Astrocyte of the cerebellum (primary cell): ENCODE measurements around the gene PIK3R6.

ENCODE experiments used
- DNase-seq: peaks from one replicate; pipeline ENCODE4 v3.0.0-alpha.2; 2011; ENCODE audit warnings: low read depth
- H3K4me3 ChIP-seq: 2 replicates; pipeline ENCODE4 v1.5.1; 2011; ENCODE audit warnings: mild to moderate bottlenecking, low read depth, low read length, moderate library complexity
- CTCF ChIP-seq: IDR thresholded peaks from 2 replicates; pipeline ENCODE4 v1.5.1; 2012; ENCODE audit warnings: low read length, low read depth, moderate library complexity, mild to moderate bottlenecking; ENCODE audit errors: missing control alignments
- in situ Hi-C: cut with HindIII; loops from 2 replicates; pipeline ENCODE4 v1.10.0; 2017; ENCODE audit warnings: low sequenced_read_pairs

PIK3R6 gene

GRCh38 chr17:8828517-8828875, 39.0 kb downstream of the PIK3R6 start:
- in situ Hi-C loops, result no loop called here
- no peak for TF ChIP-seq CTCF
- no peak overlapping the region for H3K4me3 ChIP-seq
- no peak for DNase-seq

- in situ Hi-C loops, result no loop called here
- no peak overlapping the region for H3K4me3 ChIP-seq
- DNase-seq, result no peak
- TF ChIP-seq CTCF, result no peak
Observed at GRCh38 chr17:8826808-8827435, 40.6 kb downstream of the PIK3R6 start.

- in situ Hi-C loops, result no loop called here
- no peak for TF ChIP-seq CTCF
- no peak for DNase-seq
- no peak overlapping the region for H3K4me3 ChIP-seq
Observed at GRCh38 chr17:8825802-8826201, 41.7 kb downstream of the PIK3R6 start.

- in situ Hi-C loops, result no loop called here
- H3K4me3 ChIP-seq, result no peak overlapping the region
- TF ChIP-seq CTCF, result no peak
- DNase-seq, result no peak
Observed at GRCh38 chr17:8823279-8823678, 44.2 kb downstream of the PIK3R6 start.

- H3K4me3 ChIP-seq, result no peak overlapping the region
- no peak for DNase-seq
- no peak for TF ChIP-seq CTCF
- in situ Hi-C loops, result no loop called here
Observed at GRCh38 chr17:8822401-8823035, 45.0 kb downstream of the PIK3R6 start.

- no peak overlapping the region for H3K4me3 ChIP-seq
- TF ChIP-seq CTCF, result no peak
- in situ Hi-C loops, result no loop called here
- DNase-seq, result no peak
Observed at GRCh38 chr17:8821446-8822105, 45.9 kb downstream of the PIK3R6 start.
